DMS153 treated with DMSO at 0.1 percent for 48 hours (cell line): Measurements from ENCODE around the gene PRKACA.
"Not testable (repeated sequence)": the region's sequence is repeated elsewhere in the genome, so short reads cannot be mapped to it uniquely, and the experiment has no call there.

Source experiments
- DNase-seq: peaks from one replicate; lab custom pipeline; 2025; ENCODE audit not compliant: unreplicated experiment; lab: John Stamatoyannopoulos, UW

PRKACA gene

GRCh38 chr19:14052470-14052869 lies 65.1 kb downstream of the PRKACA start:
- DNase-seq = no peak

GRCh38 chr19:14051980-14052379 lies 65.6 kb downstream of the PRKACA start:
- DNase-seq = no peak

- not testable (repeated sequence) for DNase-seq
These were observed 66.6 kb downstream of the PRKACA start for GRCh38 chr19:14050961-14051360.

- DNase-seq = no peak
These were observed 67.0 kb downstream of the PRKACA start for GRCh38 chr19:14050512-14050911.

DNA sequence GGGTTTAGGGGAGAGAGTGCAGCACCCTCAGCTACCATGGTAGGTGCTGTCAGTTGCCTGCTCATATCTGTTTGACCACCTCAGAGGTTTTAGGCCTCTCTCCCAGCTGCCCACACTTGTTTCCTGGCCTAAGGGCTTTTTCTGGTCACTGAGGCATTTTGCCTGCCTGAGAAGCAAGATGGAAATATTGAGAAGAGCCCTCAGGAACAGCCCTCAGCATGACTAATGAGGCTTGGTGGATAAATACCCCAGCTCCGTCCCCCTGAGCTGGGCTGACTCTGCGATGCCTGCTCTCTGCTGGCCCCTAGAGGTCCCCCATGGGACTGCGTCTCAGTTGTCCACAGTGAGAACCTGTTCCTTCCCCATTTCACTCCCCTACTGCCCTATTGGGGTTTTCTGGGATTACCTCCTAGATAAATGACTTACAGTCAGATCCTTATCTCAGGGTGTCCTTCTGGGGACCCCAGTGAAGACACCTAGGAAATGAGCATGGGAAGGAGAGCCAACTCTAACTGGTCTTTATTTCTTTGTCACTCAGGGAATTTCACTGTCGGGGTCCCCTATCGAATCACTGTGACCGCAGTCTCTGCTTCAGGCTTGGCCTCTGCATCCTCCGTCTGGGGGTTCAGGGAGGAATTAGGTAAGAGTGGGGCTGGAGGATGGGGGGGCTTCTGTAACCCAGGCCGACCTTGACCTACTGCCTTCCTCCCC lies 69.0 kb downstream of the PRKACA start:
- DNase-seq = no peak

DNA sequence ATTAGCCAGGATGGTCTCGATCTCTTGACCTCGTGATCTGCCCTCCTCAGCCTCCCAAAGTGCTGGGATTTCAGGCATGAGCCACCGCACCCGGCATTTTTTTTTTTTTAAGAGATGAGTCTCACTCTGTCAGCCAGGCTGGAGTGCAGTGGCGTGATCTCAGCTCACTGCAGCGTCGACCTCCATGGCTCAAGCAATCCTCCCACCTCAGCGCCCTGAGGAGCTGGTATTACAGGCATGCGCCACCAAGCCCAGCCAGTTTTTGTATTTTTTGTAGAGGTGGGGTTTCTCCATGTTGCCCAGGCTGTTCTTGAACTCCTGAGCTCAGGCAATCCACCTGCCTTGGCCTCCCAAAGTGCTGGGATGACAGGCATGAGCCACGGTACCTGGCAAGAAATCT lies 69.7 kb downstream of the PRKACA start:
- DNase-seq = not testable (repeated sequence)

DNA sequence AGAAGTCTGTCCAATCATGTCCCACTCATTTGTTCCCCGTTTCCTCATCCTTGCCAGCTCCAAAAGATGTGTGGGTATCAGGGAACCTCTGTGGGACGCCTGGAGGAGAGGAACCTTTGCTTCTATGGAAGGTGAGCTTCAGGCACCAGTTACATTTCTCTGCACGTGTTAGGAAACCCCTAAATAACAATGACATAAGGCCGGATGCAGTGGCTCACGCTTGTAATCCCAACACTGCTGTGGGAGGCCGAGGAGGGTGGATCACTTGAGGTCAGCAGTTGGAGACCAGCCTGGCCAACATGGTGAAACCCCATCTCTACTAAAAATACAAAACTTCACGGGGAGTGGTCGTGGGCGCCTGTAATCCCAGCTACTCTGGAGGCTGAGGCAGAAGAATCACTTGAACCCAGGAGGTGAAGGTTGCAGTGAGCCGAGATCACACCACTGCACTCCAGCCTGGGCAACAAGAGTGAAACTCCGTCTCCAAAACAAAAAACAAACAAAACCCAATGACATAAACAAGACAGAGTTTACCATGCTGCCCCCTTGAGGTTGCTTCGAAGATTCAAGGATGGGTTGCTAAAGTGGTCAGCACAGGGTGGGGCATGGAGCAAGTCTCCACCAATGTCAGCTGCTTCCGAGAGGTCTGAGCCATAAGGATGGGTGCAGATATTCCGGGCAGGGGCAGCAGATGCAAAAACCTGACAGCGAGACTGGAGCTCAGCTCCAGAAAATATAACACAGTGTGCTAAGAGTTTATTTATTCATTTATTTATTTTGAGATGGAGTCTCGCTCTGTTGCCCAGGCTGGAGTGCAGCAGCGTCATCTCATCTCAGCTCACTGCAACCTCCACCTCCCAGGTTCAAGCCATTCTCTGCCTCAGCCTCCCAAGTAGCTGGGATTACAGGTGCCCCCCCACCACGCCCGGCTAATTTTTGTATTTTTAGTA lies 74.6 kb downstream of the PRKACA start:
- peak; percentile 15 for DNase-seq
